HepG2 (cell line): ENCODE data around the gene GRK4. TPM values are rescaled to one million over a fixed set of nuclear protein-coding genes. Genes with fewer than 3 reads are reported as not detected.

Source experiments
- ATRX ChIP-seq: sonication (generic); formaldehyde crosslinking; IDR thresholded peaks from 2 replicates; pipeline ENCODE4 v1.4.0; 2020; ENCODE audit warnings: missing genetic modification reagents, borderline replicate concordance
- BCL3 ChIP-seq: sonication (generic); formaldehyde crosslinking; IDR thresholded peaks from 2 replicates; pipeline ENCODE4 v1.5.1; 2020; ENCODE audit warnings: mild to moderate bottlenecking, missing genetic modification reagents, moderate library complexity
- CENPX ChIP-seq: sonication (generic); formaldehyde crosslinking; IDR thresholded peaks from 2 replicates; pipeline ENCODE4 v1.9.0; 2021; ENCODE audit warnings: mild to moderate bottlenecking, missing genetic modification reagents, moderate library complexity
- DBP ChIP-seq: sonication (generic); formaldehyde crosslinking; IDR thresholded peaks from 2 replicates; pipeline ENCODE4 v1.4.0; 2020; ENCODE audit warnings: missing genetic modification reagents; ENCODE audit errors: not compliant biosample characterization
- FOXM1 ChIP-seq: sonication (generic); formaldehyde crosslinking; IDR thresholded peaks from 2 replicates; pipeline ENCODE4 v1.5.0; 2020; ENCODE audit warnings: missing genetic modification reagents
- FUBP1 ChIP-seq: sonication (generic); formaldehyde crosslinking; IDR thresholded peaks from 2 replicates; pipeline ENCODE4 v1.5.1; 2020; ENCODE audit warnings: missing genetic modification reagents, mild to moderate bottlenecking, borderline replicate concordance
- GTF3A ChIP-seq: sonication (generic); formaldehyde crosslinking; conservative IDR thresholded peaks from 2 replicates; pipeline ENCODE4 v1.4.0; 2020; ENCODE audit warnings: mild to moderate bottlenecking, missing genetic modification reagents
- HNRNPLL ChIP-seq: fragments of 200-400 bp; formaldehyde crosslinking; IDR thresholded peaks from 2 replicates; pipeline ENCODE4 v1.6.1; 2017; ENCODE audit warnings: mild to moderate bottlenecking, low read depth, low read length; ENCODE audit not compliant: poor library complexity, severe bottlenecking
- LCORL ChIP-seq, 2 experiments: fragments of 450-650 bp in 1 of 2; sonication (generic) in 1 of 2; formaldehyde crosslinking in 1 of 2; IDR thresholded peaks; 2 replicates each; pipeline versions ENCODE4 v1.5.0 to v1.6.1; 2017 to 2020; ENCODE audit warnings: antibody characterized with exemption in 1 of 2, missing genetic modification reagents in 1 of 2
- NFE2L1 ChIP-seq: sonication (generic); formaldehyde crosslinking; IDR thresholded peaks from 2 replicates; pipeline ENCODE4 v1.4.0; 2020; ENCODE audit warnings: missing genetic modification reagents, mild to moderate bottlenecking, borderline replicate concordance
- NPAS2 ChIP-seq: sonication (generic); formaldehyde crosslinking; IDR thresholded peaks from 2 replicates; pipeline ENCODE4 v1.8.0; 2022; ENCODE audit warnings: mild to moderate bottlenecking, missing genetic modification reagents, borderline replicate concordance
- NR2F2 ChIP-seq: IDR thresholded peaks from 2 replicates; pipeline ENCODE4 v1.6.1; 2012; ENCODE audit warnings: low read depth, inconsistent platforms, borderline replicate concordance
- PHF5A ChIP-seq: IDR thresholded peaks from one replicate; pipeline ENCODE4 v1.6.1; 2018; ENCODE audit warnings: low read depth, missing genetic modification reagents; ENCODE audit not compliant: unreplicated experiment
- RFXANK ChIP-seq: IDR thresholded peaks from 2 replicates; pipeline ENCODE4 v1.6.1; 2016
- SRSF9 ChIP-seq: fragments of 200-400 bp; formaldehyde crosslinking; IDR thresholded peaks from 2 replicates; pipeline ENCODE4 v1.6.1; 2018; ENCODE audit warnings: borderline replicate concordance, mild to moderate bottlenecking, low read depth, low read length; ENCODE audit not compliant: insufficient read depth, poor library complexity, severe bottlenecking
- TARDBP ChIP-seq: sonication (generic); formaldehyde crosslinking; IDR thresholded peaks from 2 replicates; pipeline ENCODE4 v1.8.0; 2022; ENCODE audit warnings: mild to moderate bottlenecking, missing genetic modification reagents
- TCF7L2 ChIP-seq: IDR thresholded peaks from 2 replicates; pipeline ENCODE4 v1.6.1; 2011; ENCODE audit warnings: mild to moderate bottlenecking, low read depth, low read length, moderate library complexity
- ZBTB21 ChIP-seq: sonication (generic); formaldehyde crosslinking; IDR thresholded peaks from 2 replicates; pipeline ENCODE4 v1.4.0; 2020; ENCODE audit warnings: missing genetic modification reagents
- ZBTB3 ChIP-seq: sonication (generic); formaldehyde crosslinking; IDR thresholded peaks from 2 replicates; pipeline ENCODE4 v1.4.0; 2020; ENCODE audit warnings: low read depth, mild to moderate bottlenecking, moderate library complexity, missing genetic modification reagents, borderline replicate concordance
- ZNF225 ChIP-seq: sonication (generic); formaldehyde crosslinking; IDR thresholded peaks from 2 replicates; pipeline ENCODE4 v1.4.0; 2020; ENCODE audit warnings: mild to moderate bottlenecking, missing genetic modification reagents
- ZNF354B ChIP-seq: sonication (generic); formaldehyde crosslinking; IDR thresholded peaks from 2 replicates; pipeline ENCODE4 v1.8.0; 2022; ENCODE audit warnings: mild to moderate bottlenecking, missing genetic modification reagents
- ZNF503 ChIP-seq: sonication (generic); formaldehyde crosslinking; IDR thresholded peaks from 2 replicates; pipeline ENCODE4 v1.4.0; 2020; ENCODE audit warnings: missing genetic modification reagents
- polyA plus RNA-seq, 8 experiments: library from polyadenylated mRNA; depleted of rRNA in 3 of 8; stranded (reverse) in 7 of 8; unstranded in 1 of 8; fragments of >200 nt; fragmentation: Illumina TruSeq in 4 of 8; extraction: Trizol in 4 of 8; gene quantifications; 2 replicates each; pipeline versions ENCODE4 v1.2.1 to v1.2.3, GENCODE V29; 2011 to 2016; ENCODE audit warnings: low read depth in 4 of 8, missing spikeins in 1 of 8, mixed read lengths in 1 of 8; ENCODE audit not compliant: insufficient read depth in 1 of 8
- total RNA-seq, 5 experiments: library from RNA; depleted of rRNA; stranded (reverse); fragments of >200 nt; fragmentation: Illumina TruSeq; extraction: Trizol; gene quantifications; 2 replicates each; pipeline ENCODE4 v1.2.3, GENCODE V29; 2016; ENCODE audit warnings: low read depth in 1 of 5

Gene GRK4
- total and polyA plus RNA-seq, 2 of the 13 experiments (the other 11 are each of a cell fraction or from before 2014, with no cell fraction given), result 1.8 to 2.0 TPM

GRCh38 chr4:3073158-3074077, 110.0 kb downstream of the GRK4 start (continued):
- TF ChIP-seq ZNF503 (peak; percentile 69; the same call in 1 of the 2 replicates), PHF5A (CRISPR knock-in tag) (no peak), DBP (no peak), FOXM1 (no peak), BCL3 (no peak; the same call in 1 of the 2 replicates), CENPX (CRISPR knock-in tag) (no peak), ZBTB3 (CRISPR knock-in tag) (no peak), GTF3A (no peak), ZNF354B (CRISPR knock-in tag) (no peak), ATRX (CRISPR knock-in tag) (no peak), LCORL (IDR thresholded peaks at IDR 0.05) (no peak), LCORL (CRISPR knock-in tag; IDR thresholded peaks at IDR 0.05) (peak; percentile 67), NFE2L1 (CRISPR knock-in tag) (no peak), TCF7L2 (no peak), TARDBP (no peak), RFXANK (CRISPR knock-in tag) (no peak), NR2F2 (no peak), SRSF9 (no peak), NPAS2 (CRISPR knock-in tag) (no peak), ZNF225 (CRISPR knock-in tag) (no peak), FUBP1 (no peak), HNRNPLL (no peak), ZBTB21 (no peak)
